Kasumi-1 (cell line): ENCODE data around the gene OR1F1.

Source experiments
- DNase-seq, 2 experiments: peaks; one replicate each; lab custom pipeline; 2025; lab: John Stamatoyannopoulos, UW

The OR1F1 gene

DNA sequence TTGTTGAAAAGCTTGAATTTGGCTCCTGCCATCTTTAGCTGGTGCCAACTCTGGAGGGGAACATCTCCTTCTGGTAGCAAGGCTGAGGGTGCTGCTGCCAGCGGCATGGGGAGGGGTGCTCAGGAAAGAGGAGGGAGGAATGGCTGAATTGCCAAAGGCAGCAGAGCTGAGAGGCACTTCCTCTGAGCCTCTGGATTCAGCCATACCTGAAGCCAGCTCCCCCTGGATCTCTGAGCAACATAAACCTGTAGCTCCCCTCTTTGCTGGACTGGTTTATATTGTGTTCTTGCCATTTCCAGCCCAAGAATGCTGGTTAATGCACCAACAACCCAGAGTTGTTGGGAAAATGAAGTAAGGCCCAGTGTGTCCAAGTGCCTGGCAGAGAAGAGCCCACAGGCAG, 61.0 kb downstream of the OR1F1 start:
- DNase-seq = no peak

DNA sequence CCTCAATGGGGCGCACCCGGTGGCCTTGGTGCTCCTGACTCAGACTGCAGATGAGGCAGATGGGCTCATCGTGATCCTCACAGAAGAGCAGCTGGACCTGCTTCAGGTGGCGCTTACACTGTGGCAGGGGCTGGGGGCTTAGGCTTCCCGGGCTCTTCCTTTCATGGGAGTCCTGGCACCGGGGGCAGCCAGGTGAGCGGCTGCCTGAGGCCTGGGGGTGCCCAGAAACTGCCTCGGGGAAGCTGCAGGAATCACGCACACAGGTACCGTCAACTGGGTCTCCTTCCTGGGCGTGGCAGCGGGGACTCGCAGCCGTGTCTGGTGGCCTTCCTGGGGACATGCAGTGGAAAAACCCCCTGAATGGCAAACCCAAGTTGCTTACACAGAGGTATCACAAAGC, 61.4 kb downstream of the OR1F1 start:
- DNase-seq = no peak

DNA sequence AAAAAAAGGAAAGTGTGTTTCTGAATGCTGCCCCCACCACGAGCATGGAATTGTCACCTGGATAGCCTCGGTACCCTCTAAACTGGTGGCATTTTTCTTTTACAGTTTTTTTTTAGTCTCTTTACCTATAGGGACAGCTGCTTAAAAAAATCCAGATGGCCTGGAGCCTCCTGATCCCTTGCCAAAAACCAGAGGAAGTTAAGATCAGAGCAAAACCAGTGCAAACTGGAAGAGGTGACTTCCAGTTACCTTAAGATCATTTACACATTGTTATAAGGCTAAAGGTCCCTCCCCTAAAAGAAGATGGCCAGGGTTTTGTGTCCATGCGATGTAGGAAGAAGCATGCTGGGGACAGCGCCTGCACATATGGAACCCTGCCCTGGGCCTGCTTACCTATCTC, 65.0 kb downstream of the OR1F1 start:
- no peak for DNase-seq

DNA sequence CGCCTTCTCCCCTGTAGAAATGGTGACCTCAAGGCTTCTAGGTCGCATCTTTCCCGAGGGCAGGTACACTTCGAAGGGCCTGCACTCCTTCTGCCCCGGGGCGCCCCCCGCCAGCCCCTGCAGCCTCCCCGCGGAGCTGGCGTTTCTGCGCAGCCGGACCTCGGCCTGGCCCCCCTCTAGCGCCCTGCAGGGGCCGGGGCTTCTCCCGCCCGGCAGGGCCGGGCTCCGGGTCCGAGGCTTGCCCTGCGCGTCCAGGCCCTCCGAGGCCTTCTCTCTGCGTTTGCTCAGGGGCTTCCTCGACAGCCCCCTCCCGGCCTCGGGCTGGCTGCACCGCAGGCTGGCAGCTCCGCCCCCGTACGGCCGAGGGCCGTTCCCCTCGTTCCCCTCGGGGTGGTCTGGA, 66.3 kb downstream of the OR1F1 start:
- no peak for DNase-seq
